ENCODE results near the gene JPH2. TPM values are rescaled to one million over a fixed set of nuclear protein-coding genes. Genes with fewer than 3 reads are reported as not detected.

The JPH2 gene
- total RNA-seq, 4 donors from 2014 or later, result 173 to 442 (median 242) TPM

GRCh38 chr20:44068316-44069201 lies 118.4 kb downstream of the JPH2 start:
- H3K4me1 ChIP-seq, result no peaks in the 10 kb centered on the region
- no peaks in the 10 kb centered on the region for H3K9me3 ChIP-seq
- WGBS, 2 donors (ENCODE audit: low coverage in 1 of 2), result 70 to 82% methylated on average over 8 to 12 of the region's 30 CpGs
- no peak overlapping the region for H3K27ac ChIP-seq
- H3K4me3 ChIP-seq, result no peak overlapping the region
- peaks cover 0 to 58% of the 10 kb centered on the region in 2 donors for H3K36me3 ChIP-seq
- no peak for ATAC-seq
- TF ChIP-seq POLR2AphosphoS5 (IDR thresholded peaks at IDR 0.05), result no peak
- no peak for TF ChIP-seq EP300 (IDR thresholded peaks at IDR 0.05)
- TF ChIP-seq CTCF (IDR thresholded peaks at IDR 0.05), result no peak
- no peak for TF ChIP-seq POLR2A (IDR thresholded peaks at IDR 0.05)
- no peaks in the 10 kb centered on the region for H3K27me3 ChIP-seq

- Histone ChIP-seq H3K9me3 (no peaks in the 10 kb centered on the region), H3K4me3 (no peak overlapping the region), H3K27ac (no peak overlapping the region), H3K4me1 (no peaks in the 10 kb centered on the region), H3K36me3 (peaks cover 0 to 58% of the 10 kb centered on the region in 2 donors), H3K27me3 (no peaks in the 10 kb centered on the region)
- TF ChIP-seq CTCF (IDR thresholded peaks at IDR 0.05) (no peak), EP300 (IDR thresholded peaks at IDR 0.05) (no peak), POLR2AphosphoS5 (IDR thresholded peaks at IDR 0.05) (no peak), POLR2A (IDR thresholded peaks at IDR 0.05) (no peak)
- 100% methylated on average over 1 of the region's 15 CpGs; no CpG with 5 or more reads in 1 of the 2 donors for WGBS, 2 donors (ENCODE audit: low coverage in 1 of 2)
- no peak for ATAC-seq
Observed at GRCh38 chr20:44067650-44068081, 119.3 kb downstream of the JPH2 start.

GRCh38 chr20:44066645-44067606 lies 120.1 kb downstream of the JPH2 start:
- H3K4me3 ChIP-seq, result no peak overlapping the region
- ATAC-seq, result no peak
- H3K36me3 ChIP-seq, result peaks cover 0 to 58% of the 10 kb centered on the region in 2 donors
- no peaks in the 10 kb centered on the region for H3K4me1 ChIP-seq
- TF ChIP-seq EP300 (IDR thresholded peaks at IDR 0.05) (no peak), POLR2AphosphoS5 (IDR thresholded peaks at IDR 0.05) (no peak), CTCF (IDR thresholded peaks at IDR 0.05) (no peak), POLR2A (IDR thresholded peaks at IDR 0.05) (no peak)
- no peak overlapping the region for H3K27ac ChIP-seq
- WGBS, 2 donors (ENCODE audit: low coverage in 1 of 2), result 82% methylated on average over 2 of the region's 15 CpGs; no CpG with 5 or more reads in 1 of the 2 donors
- no peaks in the 10 kb centered on the region for H3K27me3 ChIP-seq
- H3K9me3 ChIP-seq, result no peaks in the 10 kb centered on the region

- H3K4me3 ChIP-seq, result no peak overlapping the region
- no peaks in the 10 kb centered on the region for H3K27me3 ChIP-seq
- H3K9me3 ChIP-seq, result no peaks in the 10 kb centered on the region
- no peak for ATAC-seq
- H3K27ac ChIP-seq, result no peak overlapping the region
- WGBS, 2 donors (ENCODE audit: low coverage in 1 of 2), result 100% methylated on average over 2 to 4 of the region's 20 CpGs
- TF ChIP-seq POLR2AphosphoS5 (IDR thresholded peaks at IDR 0.05), result no peak
- TF ChIP-seq POLR2A (IDR thresholded peaks at IDR 0.05), result no peak
- no peak for TF ChIP-seq CTCF (IDR thresholded peaks at IDR 0.05)
- no peak for TF ChIP-seq EP300 (IDR thresholded peaks at IDR 0.05)
- H3K36me3 ChIP-seq, result peaks cover 0 to 58% of the 10 kb centered on the region in 2 donors
- no peaks in the 10 kb centered on the region for H3K4me1 ChIP-seq
Observed at GRCh38 chr20:44065401-44066340, 121.3 kb downstream of the JPH2 start.
